Pons (tissue), 1 donor: ENCODE results near the gene C2orf92.
A peak's percentile ranks its signal among the peaks of the same experiment; 100 is the strongest.

ENCODE experiments used
- DNase-seq: peaks from one replicate; pipeline ENCODE4 v3.0.0-alpha.2; 2016; ENCODE audit warnings: low spot score

C2orf92 gene

GRCh38 chr2:97730245-97730644 is 60.7 kb downstream of the C2orf92 start:
- DNase-seq = no peak

- DNase-seq = no peak
Observed at GRCh38 chr2:97731274-97732020, 61.9 kb downstream of the C2orf92 start.

- DNase-seq = no peak
Observed at GRCh38 chr2:97732436-97733340, 63.2 kb downstream of the C2orf92 start.

GRCh38 chr2:97733341-97734035 is 64.0 kb downstream of the C2orf92 start:
- DNase-seq = no peak

GRCh38 chr2:97734061-97735051 is 64.8 kb downstream of the C2orf92 start:
- no peak for DNase-seq

- no peak for DNase-seq
Observed at GRCh38 chr2:97735161-97735561, 65.6 kb downstream of the C2orf92 start.

- DNase-seq = no peak
Observed at GRCh38 chr2:97736185-97736584, 66.7 kb downstream of the C2orf92 start.

GRCh38 chr2:97736608-97737330 is 67.3 kb downstream of the C2orf92 start:
- no peak for DNase-seq

- DNase-seq = no peak
Observed at GRCh38 chr2:97737421-97738178, 68.1 kb downstream of the C2orf92 start.

- DNase-seq = no peak
Observed at GRCh38 chr2:97738179-97739019, 68.9 kb downstream of the C2orf92 start.

- DNase-seq = no peak
Observed at GRCh38 chr2:97739020-97739892, 69.7 kb downstream of the C2orf92 start.

- DNase-seq = no peak
Observed at GRCh38 chr2:97739893-97740245, 70.4 kb downstream of the C2orf92 start.

GRCh38 chr2:97740590-97741182 is 71.2 kb downstream of the C2orf92 start:
- DNase-seq = peak; percentile 7

GRCh38 chr2:97741251-97741650 is 71.7 kb downstream of the C2orf92 start:
- DNase-seq = no peak

GRCh38 chr2:97741686-97742085 is 72.2 kb downstream of the C2orf92 start:
- DNase-seq = no peak

GRCh38 chr2:97742381-97742847 is 72.9 kb downstream of the C2orf92 start:
- DNase-seq = no peak

GRCh38 chr2:97743913-97744312 is 74.4 kb downstream of the C2orf92 start:
- no peak for DNase-seq
